ENCODE data around the gene PISD.
"Not testable (repeated sequence)": the region's sequence is repeated elsewhere in the genome, so short reads cannot be mapped to it uniquely, and the experiment has no call there.

The PISD gene
- long read RNA-seq, transcript PISD-208 (7 exons, 2,264 nt): minor isoform, 5 of 230 reads
- long read RNA-seq, transcript PISD-209 (8 exons, 1,963 nt): major isoform, 129 of 230 reads
- long read RNA-seq, partial matches to known transcripts: 5 of 230 reads
- long read RNA-seq, other reads (novel, unspliced or antisense): 87 of 230 reads

- Histone ChIP-seq H3K27me3 (ENCODE audit: insufficient read depth, poor library complexity, severe bottlenecking) (no peaks in the 10 kb centered on the region), H3K27ac (replicated peaks) (peak within 1 kb of the TSS; percentile 70), H3K4me3 (replicated peaks; ENCODE audit: insufficient read depth, low read length) (peak within 1 kb of the TSS; percentile 88)
- peak; percentile 96 for DNase-seq (ENCODE audit: low read depth in 1 of 2, low spot score in 1 of 2)
- peak; percentile 88 for TF ChIP-seq POLR2AphosphoS5 (IDR thresholded peaks at IDR 0.05; ENCODE audit: low read depth)
- TF ChIP-seq REST (IDR thresholded peaks at IDR 0.05; ENCODE audit: insufficient replicate concordance, low read depth): peak; percentile 57
- TF ChIP-seq GABPA (IDR thresholded peaks at IDR 0.05; ENCODE audit: low read depth): no peak
- no peak for TF ChIP-seq CTCF (IDR thresholded peaks at IDR 0.05; ENCODE audit: insufficient read depth, low read length)
These were observed at the start of gene PISD for GRCh38 chr22:31661851-31662667. Gene PISD (minus strand): TSS chr22:31662215. CDS start chr22:31662208, 7 bp downstream.

GRCh38 chr22:31711226-31711625 is 49.2 kb upstream of the PISD start:
- H3K27me3 ChIP-seq (ENCODE audit: insufficient read depth, poor library complexity, severe bottlenecking); H3K4me3 ChIP-seq (replicated peaks; ENCODE audit: insufficient read depth, low read length); H3K27ac ChIP-seq (replicated peaks): not testable (repeated sequence)
- DNase-seq (ENCODE audit: low read depth in 1 of 2, low spot score in 1 of 2): peak in 1 of 2 experiments; percentile 23

- no peak for TF ChIP-seq CTCF (IDR thresholded peaks at IDR 0.05; ENCODE audit: insufficient read depth, low read length)
- TF ChIP-seq POLR2AphosphoS5 (IDR thresholded peaks at IDR 0.05; ENCODE audit: low read depth): no peak
- no peak overlapping the region for H3K27ac ChIP-seq (replicated peaks)
- no peak for DNase-seq (ENCODE audit: low read depth in 1 of 2, low spot score in 1 of 2)
- no peak overlapping the region for H3K4me3 ChIP-seq (replicated peaks; ENCODE audit: insufficient read depth, low read length)
- H3K27me3 ChIP-seq (ENCODE audit: insufficient read depth, poor library complexity, severe bottlenecking): no peaks in the 10 kb centered on the region
These were observed 45.5 kb upstream of the PISD start for GRCh38 chr22:31707519-31707918.

GRCh38 chr22:31695423-31695822 is 33.4 kb upstream of the PISD start:
- Histone ChIP-seq H3K4me3 (replicated peaks; ENCODE audit: insufficient read depth, low read length) (no peak overlapping the region), H3K27me3 (ENCODE audit: insufficient read depth, poor library complexity, severe bottlenecking) (no peaks in the 10 kb centered on the region), H3K27ac (replicated peaks) (peak overlapping the region; percentile 50)
- DNase-seq (ENCODE audit: low read depth in 1 of 2, low spot score in 1 of 2): peak in 1 of 2 experiments; percentile 60
- TF ChIP-seq REST (IDR thresholded peaks at IDR 0.05; ENCODE audit: insufficient replicate concordance, low read depth): no peak
- TF ChIP-seq POLR2AphosphoS5 (IDR thresholded peaks at IDR 0.05; ENCODE audit: low read depth): no peak
- TF ChIP-seq CTCF (IDR thresholded peaks at IDR 0.05; ENCODE audit: insufficient read depth, low read length): no peak
- TF ChIP-seq SPI1 (IDR thresholded peaks at IDR 0.05; ENCODE audit: borderline replicate concordance, low read depth): no peak
- TF ChIP-seq GABPA (IDR thresholded peaks at IDR 0.05; ENCODE audit: low read depth): no peak

- DNase-seq (ENCODE audit: low read depth in 1 of 2, low spot score in 1 of 2); H3K4me3 ChIP-seq (replicated peaks; ENCODE audit: insufficient read depth, low read length); H3K27ac ChIP-seq (replicated peaks); H3K27me3 ChIP-seq (ENCODE audit: insufficient read depth, poor library complexity, severe bottlenecking): not testable (repeated sequence)
These were observed 32.0 kb upstream of the PISD start for GRCh38 chr22:31694046-31694445.

Data from HL-60 (cell line).